Measurements from ENCODE around the gene ALPK3.

Gene ALPK3

DNA sequence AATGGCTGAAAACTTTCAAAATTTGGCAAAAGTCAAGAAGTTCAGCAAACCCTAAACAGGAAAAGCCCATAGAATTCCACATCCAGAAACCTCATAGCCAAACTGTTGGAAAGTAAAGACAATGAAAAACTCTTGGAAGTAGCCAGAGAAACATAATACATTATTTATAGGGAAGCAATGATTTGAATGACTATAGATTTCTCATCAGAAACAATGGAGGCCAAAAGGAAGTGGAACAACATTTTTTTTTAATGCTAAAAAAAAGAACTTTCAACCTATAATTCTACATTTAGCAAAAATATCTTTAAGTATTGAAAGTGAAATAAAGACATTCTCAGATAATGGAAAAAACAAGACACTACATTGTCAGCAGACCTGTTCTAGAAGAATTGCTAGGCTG lies 30.2 kb downstream of the ALPK3 start:
- Histone ChIP-seq H4K20me1 (ENCODE audit: control insufficient read depth, insufficient read depth, low read depth, low read length) (no peaks in the 10 kb centered on the region), H3K27me3 (ENCODE audit: control insufficient read depth, low read length) (no peaks in the 10 kb centered on the region), H3K79me2 (ENCODE audit: control insufficient read depth, low read length) (no peaks in the 10 kb centered on the region), H3K4me3 (ENCODE audit: low read length) (no peak overlapping the region), H3K4me2 (ENCODE audit: low read length) (no peak overlapping the region), H3K36me3 (ENCODE audit: control insufficient read depth, low read length) (no peaks in the 10 kb centered on the region), H3F3A (ENCODE audit: control insufficient read depth, insufficient read depth) (no peaks in the 10 kb centered on the region), H3K4me1 (ENCODE audit: control insufficient read depth, low read length) (no peaks in the 10 kb centered on the region), H3K9me2 (replicated peaks; ENCODE audit: control insufficient read depth, low read length) (no peaks in the 10 kb centered on the region), H3K9me3 (ENCODE audit: control insufficient read depth, insufficient read depth, low read length) (peaks cover 8% of the 10 kb centered on the region), H3K27ac (ENCODE audit: low read depth, low read length) (no peak overlapping the region)
- TF ChIP-seq EZH2phosphoT487 (IDR thresholded peaks at IDR 0.05; ENCODE audit: borderline replicate concordance, low read length) = no peak
- no peak for TF ChIP-seq CTCF (IDR thresholded peaks at IDR 0.05; ENCODE audit: low read depth, low read length, poor library complexity, severe bottlenecking)

- no peaks in the 10 kb centered on the region for H3K79me2 ChIP-seq (ENCODE audit: control insufficient read depth, low read length)
- H3K9me2 ChIP-seq (replicated peaks; ENCODE audit: control insufficient read depth, low read length) = no peaks in the 10 kb centered on the region
- H3K9me3 ChIP-seq (ENCODE audit: control insufficient read depth, insufficient read depth, low read length) = peaks cover 3% of the 10 kb centered on the region
- H3K36me3 ChIP-seq (ENCODE audit: control insufficient read depth, low read length) = no peaks in the 10 kb centered on the region
- TF ChIP-seq EZH2phosphoT487 (IDR thresholded peaks at IDR 0.05; ENCODE audit: borderline replicate concordance, low read length) (no peak), CTCF (IDR thresholded peaks at IDR 0.05; ENCODE audit: low read depth, low read length, poor library complexity, severe bottlenecking) (no peak)
- H4K20me1 ChIP-seq (ENCODE audit: control insufficient read depth, insufficient read depth, low read depth, low read length) = no peaks in the 10 kb centered on the region
- no peak overlapping the region for H3K27ac ChIP-seq (ENCODE audit: low read depth, low read length)
- no peaks in the 10 kb centered on the region for H3K27me3 ChIP-seq (ENCODE audit: control insufficient read depth, low read length)
- no peak overlapping the region for H3K4me2 ChIP-seq (ENCODE audit: low read length)
- H3F3A ChIP-seq (ENCODE audit: control insufficient read depth, insufficient read depth) = no peaks in the 10 kb centered on the region
- H3K4me1 ChIP-seq (ENCODE audit: control insufficient read depth, low read length) = no peaks in the 10 kb centered on the region
- H3K4me3 ChIP-seq (ENCODE audit: low read length) = no peak overlapping the region
Measured at GRCh38 chr15:84852212-84852611, 35.1 kb downstream of the ALPK3 start.

- Histone ChIP-seq H3K27me3 (ENCODE audit: control insufficient read depth, low read length) (no peaks in the 10 kb centered on the region), H3K4me3 (ENCODE audit: low read length) (no peak overlapping the region), H3K27ac (ENCODE audit: low read depth, low read length) (no peak overlapping the region), H3K4me1 (ENCODE audit: control insufficient read depth, low read length) (no peaks in the 10 kb centered on the region), H4K20me1 (ENCODE audit: control insufficient read depth, insufficient read depth, low read depth, low read length) (no peaks in the 10 kb centered on the region), H3K4me2 (ENCODE audit: low read length) (no peak overlapping the region), H3K79me2 (ENCODE audit: control insufficient read depth, low read length) (no peaks in the 10 kb centered on the region), H3K9me3 (ENCODE audit: control insufficient read depth, insufficient read depth, low read length) (no peaks in the 10 kb centered on the region), H3F3A (ENCODE audit: control insufficient read depth, insufficient read depth) (no peaks in the 10 kb centered on the region), H3K9me2 (replicated peaks; ENCODE audit: control insufficient read depth, low read length) (no peaks in the 10 kb centered on the region), H3K36me3 (ENCODE audit: control insufficient read depth, low read length) (no peaks in the 10 kb centered on the region)
- no peak for TF ChIP-seq EZH2phosphoT487 (IDR thresholded peaks at IDR 0.05; ENCODE audit: borderline replicate concordance, low read length)
- no peak for TF ChIP-seq CTCF (IDR thresholded peaks at IDR 0.05; ENCODE audit: low read depth, low read length, poor library complexity, severe bottlenecking)
Measured at GRCh38 chr15:84855136-84855535, 38.0 kb downstream of the ALPK3 start.

- H3F3A ChIP-seq (ENCODE audit: control insufficient read depth, insufficient read depth) = no peaks in the 10 kb centered on the region
Measured at GRCh38 chr15:84855765-84856164, 38.6 kb downstream of the ALPK3 start.

More at GRCh38 chr15:84855765-84856164, 38.6 kb downstream of the ALPK3 start:
- no peaks in the 10 kb centered on the region for H3K4me1 ChIP-seq (ENCODE audit: control insufficient read depth, low read length)
- no peak for TF ChIP-seq CTCF (IDR thresholded peaks at IDR 0.05; ENCODE audit: low read depth, low read length, poor library complexity, severe bottlenecking)
- TF ChIP-seq EZH2phosphoT487 (IDR thresholded peaks at IDR 0.05; ENCODE audit: borderline replicate concordance, low read length) = no peak
- no peak overlapping the region for H3K27ac ChIP-seq (ENCODE audit: low read depth, low read length)
- no peaks in the 10 kb centered on the region for H3K9me3 ChIP-seq (ENCODE audit: control insufficient read depth, insufficient read depth, low read length)
- no peaks in the 10 kb centered on the region for H4K20me1 ChIP-seq (ENCODE audit: control insufficient read depth, insufficient read depth, low read depth, low read length)
- no peak overlapping the region for H3K4me2 ChIP-seq (ENCODE audit: low read length)
- no peaks in the 10 kb centered on the region for H3K36me3 ChIP-seq (ENCODE audit: control insufficient read depth, low read length)
- H3K4me3 ChIP-seq (ENCODE audit: low read length) = no peak overlapping the region
- H3K27me3 ChIP-seq (ENCODE audit: control insufficient read depth, low read length) = no peaks in the 10 kb centered on the region
- H3K9me2 ChIP-seq (replicated peaks; ENCODE audit: control insufficient read depth, low read length) = no peaks in the 10 kb centered on the region
- no peaks in the 10 kb centered on the region for H3K79me2 ChIP-seq (ENCODE audit: control insufficient read depth, low read length)
